Measurements from ENCODE around the gene F2RL3. TPM values are rescaled to one million over a fixed set of nuclear protein-coding genes. Genes with fewer than 3 reads are reported as not detected.
"Not testable (repeated sequence)": the region's sequence is repeated elsewhere in the genome, so short reads cannot be mapped to it uniquely, and the experiment has no call there.

The F2RL3 gene
- total RNA-seq, 1 donor from 2014 or later, result 2.6 TPM

DNA sequence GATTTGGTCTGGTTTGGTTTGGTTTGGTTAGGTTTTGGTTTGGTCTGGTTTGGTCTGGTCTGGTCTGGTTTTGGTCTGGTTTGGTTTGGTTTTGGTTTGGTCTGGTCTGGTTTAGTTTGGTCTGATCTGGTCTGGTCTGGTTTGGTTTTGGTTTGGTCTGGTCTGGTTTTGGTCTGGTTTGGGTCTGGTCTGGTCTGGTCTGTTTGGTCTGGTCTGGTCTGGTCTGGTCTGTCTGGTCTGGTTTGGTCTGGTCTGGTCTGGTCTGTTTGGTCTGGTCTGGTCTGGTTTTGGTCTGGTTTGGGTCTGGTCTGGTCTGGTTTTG is 13.9 kb upstream of the F2RL3 start:
- not testable (repeated sequence) for DNase-seq (ENCODE audit: low spot score)

DNA sequence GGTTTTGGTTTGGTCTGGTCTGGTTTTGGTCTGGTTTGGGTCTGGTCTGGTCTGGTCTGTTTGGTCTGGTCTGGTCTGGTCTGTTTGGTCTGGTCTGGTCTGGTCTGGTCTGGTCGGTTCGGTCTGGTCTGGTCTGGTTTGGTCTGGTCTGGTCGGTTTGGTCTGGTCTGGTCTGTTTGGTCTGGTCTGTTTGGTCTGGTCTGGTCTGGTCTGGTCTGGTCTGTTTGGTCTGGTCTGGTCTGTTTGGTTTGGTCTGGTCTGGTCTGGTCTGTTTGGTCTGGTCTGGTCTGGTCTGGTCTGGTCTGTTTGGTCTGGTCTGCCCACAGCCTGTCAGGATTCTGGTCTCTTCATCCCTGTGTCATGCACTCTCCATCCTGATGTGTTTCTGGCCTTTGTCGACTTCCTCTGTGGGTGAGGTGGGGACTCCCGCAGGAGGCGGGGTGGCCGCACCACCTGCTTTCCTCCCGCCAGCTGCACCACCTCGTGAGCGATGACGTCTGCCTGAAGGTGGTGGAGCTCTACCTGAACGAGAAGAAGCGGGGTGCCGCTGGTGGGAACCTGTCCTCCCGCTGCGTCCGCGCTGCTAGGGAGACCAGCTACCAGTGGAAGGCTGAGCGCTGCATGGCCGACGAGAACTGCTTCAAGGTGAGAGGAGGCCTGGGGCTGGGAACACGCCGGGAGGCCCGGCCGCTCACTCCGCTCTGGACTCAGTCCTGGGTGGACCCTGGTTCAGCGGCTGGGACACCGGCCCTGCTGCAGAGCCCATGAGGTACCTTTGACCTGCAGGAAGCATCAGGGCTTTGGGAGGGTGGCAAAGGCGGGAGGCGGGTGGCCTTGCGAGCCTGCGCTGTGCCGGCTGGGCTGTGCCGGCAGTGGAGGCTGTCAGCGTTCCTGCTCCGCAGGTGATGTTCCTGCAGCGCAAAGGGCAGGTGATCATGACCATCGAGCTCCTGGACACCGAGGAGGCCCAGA is 12.9 kb upstream of the F2RL3 start:
- no peak for DNase-seq (ENCODE audit: low spot score)

DNA sequence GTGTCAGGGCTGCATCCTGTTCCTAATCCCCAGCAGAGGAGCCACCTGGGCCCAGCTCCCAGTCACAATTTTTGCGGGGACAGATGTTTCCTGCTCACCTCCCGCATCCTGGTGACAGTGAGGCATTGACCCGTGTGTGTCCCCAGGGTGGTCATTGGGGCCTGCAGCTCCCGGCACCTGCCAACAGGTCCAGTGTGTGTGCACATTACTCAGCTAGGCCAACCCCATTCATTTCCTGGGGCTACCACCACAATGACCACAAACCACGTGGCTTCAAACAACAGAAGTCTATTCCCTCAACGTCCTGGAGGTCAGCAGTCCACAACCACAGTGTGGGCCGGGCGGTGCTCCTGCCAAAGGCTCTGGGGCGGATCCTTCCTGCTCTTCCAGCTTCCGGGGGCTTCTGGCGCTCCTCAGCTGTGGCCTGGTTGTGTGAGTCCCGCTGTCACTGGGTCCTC is 11.9 kb upstream of the F2RL3 start:
- no peak for DNase-seq (ENCODE audit: low spot score)

DNA sequence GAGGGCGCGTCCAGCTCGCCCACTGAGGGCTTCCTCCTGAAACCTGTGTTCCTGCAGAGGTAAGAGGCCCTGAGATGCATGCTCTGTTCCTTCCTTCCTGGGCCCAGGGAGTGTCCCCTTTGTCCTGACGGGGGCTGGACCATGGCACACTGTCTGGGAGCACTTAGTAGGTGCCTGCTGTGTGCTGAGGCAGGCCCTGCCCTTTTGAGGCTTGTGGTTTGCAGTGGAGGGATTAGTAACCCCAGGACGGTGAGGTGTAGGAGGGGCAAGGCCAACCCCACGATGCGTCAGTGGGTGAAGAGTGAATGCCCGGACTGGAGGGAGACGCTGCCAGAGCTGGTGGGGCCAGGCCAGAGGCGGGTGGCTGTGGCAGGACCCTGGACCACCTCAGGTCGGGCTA is 11.2 kb upstream of the F2RL3 start:
- DNase-seq (ENCODE audit: low spot score), result no peak

DNA sequence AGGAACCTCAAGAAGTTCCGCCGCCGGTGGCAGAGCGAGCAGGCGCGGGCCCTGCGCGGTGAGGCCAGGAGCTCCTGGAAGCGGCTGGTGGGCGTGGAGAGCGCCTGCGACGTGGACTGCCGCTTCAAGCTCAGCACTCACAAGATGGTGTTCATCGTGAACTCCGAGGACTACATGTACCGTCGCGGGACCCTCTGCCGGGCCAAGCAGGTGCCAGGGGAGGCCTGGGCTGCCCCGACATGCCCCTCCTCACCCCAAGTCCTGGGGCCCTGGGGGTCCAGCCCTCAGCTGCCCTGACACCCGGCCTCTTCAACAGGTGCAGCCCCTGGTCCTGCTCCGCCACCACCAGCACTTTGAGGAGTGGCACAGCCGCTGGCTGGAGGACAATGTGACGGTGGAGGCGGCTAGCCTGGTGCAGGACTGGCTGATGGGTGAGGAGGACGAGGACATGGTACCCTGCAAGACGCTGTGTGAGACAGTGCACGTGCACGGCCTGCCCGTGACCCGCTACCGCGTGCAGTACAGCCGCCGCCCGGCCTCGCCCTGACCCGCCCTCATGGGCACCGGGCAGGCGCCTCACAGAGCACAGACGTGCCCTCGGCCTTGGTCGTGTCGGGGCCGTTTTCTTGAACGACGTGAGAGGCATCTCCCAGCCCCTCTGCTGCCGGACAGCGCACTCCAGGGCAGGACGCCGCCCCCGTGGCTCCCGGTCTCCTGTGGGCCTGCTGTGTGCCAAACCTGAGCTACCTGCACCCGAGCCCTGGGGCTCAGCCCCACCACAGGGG is 10.4 kb upstream of the F2RL3 start:
- DNase-seq (ENCODE audit: low spot score), result no peak

DNA sequence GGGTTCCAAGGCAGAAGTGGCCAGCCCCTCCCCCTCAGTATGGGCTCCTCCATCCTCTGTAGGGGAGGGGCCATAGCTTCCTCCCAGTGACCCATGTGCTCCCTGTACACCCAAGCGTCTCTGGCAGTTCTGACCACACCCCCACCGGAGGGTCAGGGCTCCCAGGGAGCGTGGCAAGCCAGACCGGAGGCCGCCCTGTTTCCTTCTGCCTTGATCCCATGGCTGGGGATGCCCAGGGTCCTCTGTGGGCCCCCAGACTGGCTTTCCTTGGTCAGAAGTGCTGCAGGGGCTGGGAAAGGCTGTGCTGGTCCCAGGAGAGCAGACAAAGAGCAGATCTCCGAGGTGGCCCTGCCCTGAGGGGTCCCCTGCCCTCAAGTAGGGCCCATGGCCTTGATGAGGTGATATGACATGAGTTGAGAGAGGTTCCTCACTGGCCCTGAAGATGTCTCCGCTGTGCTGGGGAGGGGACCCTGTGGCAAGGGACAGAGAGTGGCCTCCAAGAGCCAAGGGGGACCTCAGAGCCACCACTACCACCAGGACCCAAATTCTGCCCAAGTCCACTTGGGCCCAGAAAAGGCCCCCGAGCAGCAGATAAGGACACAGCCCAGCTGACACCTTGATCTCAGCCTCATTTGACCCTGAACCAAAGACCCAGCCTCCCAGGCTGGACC is 7.8 kb upstream of the F2RL3 start:
- DNase-seq (ENCODE audit: low spot score), result no peak

DNA sequence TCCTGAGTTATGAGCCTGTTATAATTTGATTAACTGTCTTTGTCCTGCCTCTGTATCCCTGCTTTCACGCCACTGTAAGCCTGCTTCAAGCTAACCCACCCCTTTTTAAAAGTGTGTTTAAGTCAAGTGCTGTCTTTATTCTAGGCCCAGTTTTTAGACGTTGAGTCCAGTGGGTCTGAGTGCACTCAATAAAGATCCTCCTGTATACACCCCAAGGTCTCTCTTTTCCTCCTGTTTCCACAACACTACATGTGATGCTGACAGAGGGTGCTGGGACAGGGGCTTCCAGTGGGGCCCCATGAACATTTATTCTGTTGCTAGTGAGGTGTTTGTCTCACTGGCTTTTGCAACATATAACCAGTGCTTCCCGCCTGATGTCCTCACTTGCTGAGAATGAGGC is 6.7 kb upstream of the F2RL3 start:
- DNase-seq (ENCODE audit: low spot score), result no peak

DNA sequence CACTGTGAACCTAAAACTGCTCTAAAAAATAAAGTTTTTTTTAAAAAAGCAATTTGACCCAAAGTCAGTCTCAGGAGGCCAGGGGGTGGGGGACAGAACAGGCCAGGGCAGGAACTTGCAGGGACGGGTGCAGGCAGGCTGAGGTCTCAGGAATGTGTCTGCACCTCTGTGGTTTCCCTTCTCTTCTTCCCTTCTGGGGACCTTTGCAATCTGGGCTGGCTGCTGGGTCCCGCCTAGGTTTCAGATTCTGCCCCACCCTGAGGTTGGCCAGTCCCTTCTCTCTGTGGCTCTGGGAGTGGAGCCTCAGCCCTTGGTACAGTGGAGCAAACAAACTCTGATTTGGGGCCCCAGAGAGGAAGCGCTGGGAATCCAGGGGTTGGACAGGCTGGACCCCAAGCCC is 5.3 kb upstream of the F2RL3 start:
- no peak for DNase-seq (ENCODE audit: low spot score)

DNA sequence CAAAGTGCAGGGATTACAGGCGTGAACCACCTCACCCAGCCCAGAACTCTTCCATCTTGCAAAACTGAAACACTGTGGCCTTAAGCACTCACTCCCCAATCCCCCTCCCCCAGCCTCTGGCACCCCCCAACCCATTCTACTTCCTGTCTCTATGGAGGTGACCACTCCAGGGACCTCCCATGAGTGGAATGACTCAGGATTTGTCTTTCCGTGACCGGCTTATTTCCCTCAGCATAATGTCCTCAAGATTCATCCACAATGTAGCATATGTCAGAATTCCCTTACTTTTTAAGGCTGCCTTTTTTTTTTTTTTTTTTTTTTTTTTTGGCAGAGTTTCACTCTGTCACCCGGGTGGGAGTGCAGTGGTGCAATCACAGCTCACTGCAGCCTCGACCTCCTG is 3.6 kb upstream of the F2RL3 start:
- no peak for DNase-seq (ENCODE audit: low spot score)

DNA sequence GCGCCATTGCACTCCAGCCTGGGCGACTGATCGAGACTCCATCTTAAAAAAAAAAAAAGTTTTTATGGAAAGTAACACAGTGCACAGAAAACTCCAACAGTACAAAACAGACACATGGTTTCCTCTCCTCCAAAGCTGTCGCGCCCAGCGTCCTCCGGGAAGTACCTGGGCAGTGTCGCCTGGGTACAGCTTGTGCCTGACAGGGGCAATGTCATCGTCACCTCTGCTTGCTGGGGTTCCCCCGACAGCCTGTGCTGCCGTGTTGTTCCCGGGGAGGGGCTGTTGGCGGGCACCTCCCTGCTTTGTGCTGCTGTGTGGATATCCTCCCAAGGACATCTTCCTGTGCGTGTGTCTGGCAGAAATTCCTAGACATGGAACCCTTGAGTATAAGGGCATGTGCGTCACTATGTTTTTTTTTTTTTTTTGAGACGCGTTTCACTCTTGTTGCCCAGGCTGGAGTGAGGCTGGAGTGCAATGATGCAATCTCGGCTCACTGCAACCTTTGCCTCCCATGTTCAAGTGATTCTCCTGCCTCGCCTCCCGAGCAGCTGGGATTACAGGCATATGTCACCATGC is 2.4 kb upstream of the F2RL3 start:
- DNase-seq (ENCODE audit: low spot score), result no peak

DNA sequence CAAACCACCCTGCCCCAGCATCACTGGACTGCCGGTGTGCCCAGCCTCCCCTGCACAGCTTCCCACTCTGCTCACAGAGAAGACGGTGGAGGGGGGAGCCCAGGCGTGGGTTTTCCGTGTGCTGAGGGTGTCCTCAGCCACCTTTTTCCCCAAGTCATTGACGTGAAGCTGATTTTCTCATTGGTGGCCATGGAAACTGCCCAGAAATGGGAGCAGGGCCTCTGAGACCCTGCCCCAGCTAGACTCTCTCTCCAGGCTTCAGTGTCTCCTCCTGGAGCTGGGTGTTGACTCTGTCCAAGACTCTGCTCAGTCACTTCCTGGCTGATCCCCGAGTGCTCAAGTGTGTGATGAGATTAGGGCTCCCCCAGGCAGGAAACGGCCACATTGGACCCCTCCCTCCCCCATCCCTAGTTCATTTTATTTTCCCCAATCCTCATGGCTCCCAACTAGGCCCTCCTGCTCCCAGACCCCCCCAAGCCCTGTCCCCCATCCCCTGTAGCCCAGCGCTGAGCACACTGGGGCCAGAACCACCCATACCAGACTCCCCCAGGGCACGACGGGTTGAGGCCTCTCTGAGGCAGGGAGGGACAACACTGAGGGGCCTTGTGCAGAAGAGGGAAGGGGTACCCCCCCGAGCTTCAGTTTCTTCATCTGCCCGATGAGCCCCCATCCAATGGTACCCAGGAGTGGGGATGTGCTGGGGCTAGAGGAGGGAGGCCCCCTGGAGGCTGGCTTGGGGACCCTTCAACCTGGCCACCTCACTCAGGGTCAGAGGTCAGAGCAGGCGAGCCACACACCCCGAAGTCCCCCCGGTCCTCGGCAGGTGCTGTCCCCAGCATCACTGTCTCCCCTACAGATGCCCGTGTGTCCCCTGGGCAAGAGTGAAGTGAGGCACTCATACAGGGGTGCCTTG is 1.2 kb upstream of the F2RL3 start:
- DNase-seq (ENCODE audit: low spot score), result no peak

DNA sequence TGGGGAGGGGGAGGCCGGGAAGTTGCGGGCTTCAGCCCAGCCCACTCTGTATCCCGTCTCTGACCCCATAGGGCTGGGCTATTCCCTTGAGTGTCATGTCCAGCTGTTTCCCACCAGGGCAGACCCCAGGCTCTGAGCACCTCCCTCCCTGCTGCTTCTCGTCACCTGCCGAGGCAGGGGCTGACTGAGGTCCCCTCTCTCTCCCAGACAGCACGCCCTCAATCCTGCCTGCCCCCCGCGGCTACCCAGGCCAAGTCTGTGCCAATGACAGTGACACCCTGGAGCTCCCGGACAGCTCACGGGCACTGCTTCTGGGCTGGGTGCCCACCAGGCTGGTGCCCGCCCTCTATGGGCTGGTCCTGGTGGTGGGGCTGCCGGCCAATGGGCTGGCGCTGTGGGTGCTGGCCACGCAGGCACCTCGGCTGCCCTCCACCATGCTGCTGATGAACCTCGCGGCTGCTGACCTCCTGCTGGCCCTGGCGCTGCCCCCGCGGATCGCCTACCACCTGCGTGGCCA is 625 bp downstream of the F2RL3 start:
- no peak for DNase-seq (ENCODE audit: low spot score)

DNA sequence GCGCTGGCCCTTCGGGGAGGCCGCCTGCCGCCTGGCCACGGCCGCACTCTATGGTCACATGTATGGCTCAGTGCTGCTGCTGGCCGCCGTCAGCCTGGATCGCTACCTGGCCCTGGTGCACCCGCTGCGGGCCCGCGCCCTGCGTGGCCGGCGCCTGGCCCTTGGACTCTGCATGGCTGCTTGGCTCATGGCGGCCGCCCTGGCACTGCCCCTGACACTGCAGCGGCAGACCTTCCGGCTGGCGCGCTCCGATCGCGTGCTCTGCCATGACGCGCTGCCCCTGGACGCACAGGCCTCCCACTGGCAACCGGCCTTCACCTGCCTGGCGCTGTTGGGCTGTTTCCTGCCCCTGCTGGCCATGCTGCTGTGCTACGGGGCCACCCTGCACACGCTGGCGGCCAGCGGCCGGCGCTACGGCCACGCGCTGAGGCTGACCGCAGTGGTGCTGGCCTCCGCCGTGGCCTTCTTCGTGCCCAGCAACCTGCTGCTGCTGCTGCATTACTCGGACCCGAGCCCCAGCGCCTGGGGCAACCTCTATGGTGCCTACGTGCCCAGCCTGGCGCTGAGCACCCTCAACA is 1.2 kb downstream of the F2RL3 start:
- no peak for DNase-seq (ENCODE audit: low spot score)

DNA sequence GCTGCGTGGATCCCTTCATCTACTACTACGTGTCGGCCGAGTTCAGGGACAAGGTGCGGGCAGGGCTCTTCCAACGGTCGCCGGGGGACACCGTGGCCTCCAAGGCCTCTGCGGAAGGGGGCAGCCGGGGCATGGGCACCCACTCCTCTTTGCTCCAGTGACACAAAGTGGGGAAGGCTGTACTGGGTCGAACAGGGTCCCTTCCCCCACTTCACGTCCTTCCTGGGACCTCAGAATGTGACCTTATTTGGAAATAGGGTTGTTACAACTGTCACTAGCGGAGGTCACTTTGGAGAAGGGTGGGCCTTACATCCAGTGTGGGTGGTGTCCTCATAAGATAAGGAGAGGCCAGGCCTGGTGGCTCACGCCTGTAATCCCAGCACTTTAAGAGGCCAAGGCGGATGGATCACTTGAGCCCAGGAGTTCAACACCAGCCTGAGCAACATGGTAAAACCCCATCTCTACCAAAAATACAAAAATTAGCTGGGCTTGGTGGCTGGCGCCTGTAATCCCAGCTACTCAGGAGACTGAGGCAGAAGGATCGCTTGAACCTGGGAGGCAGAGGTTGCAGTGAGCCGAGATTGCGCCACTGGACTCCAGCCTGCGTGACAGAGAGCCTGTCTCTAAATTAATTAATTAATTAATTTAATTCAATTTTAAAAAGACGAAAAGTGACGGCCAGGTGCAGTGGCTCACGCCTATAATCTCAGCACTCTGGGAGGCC is 1.8 kb downstream of the F2RL3 start:
- no peak for DNase-seq (ENCODE audit: low spot score)

DNA sequence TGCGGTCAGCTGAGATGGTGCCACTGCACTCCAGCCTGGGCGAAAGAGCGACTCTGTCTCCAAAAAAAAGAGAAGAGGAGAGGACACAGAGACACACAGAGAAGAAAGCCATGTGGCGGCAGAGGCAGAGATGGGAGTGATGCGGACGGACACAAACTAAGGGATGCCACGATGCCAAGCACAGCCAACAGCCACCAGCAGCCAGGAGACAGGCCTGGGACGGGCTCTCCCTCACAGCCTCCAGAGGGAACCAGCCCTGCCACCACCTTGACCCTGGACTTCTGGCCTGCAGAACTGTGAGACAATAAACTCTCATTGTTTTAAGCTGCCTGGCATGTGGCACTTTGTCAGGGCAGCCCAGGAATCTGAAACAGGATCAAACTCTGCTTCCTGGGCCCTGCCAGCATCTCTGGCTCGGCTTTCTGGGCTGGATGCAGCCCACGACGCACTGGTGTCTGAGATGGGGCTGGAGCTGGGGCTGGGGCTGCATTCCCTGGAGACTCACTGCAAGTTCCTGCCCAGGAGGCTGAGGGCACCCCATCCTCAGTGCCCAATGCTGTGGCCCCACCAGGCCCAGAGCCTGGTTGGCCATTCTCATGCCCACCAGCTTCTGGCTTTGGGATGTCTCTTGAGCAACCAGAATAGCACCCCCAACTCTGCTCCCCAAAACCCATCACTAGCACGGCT is 3.0 kb downstream of the F2RL3 start:
- no peak for DNase-seq (ENCODE audit: low spot score)

DNA sequence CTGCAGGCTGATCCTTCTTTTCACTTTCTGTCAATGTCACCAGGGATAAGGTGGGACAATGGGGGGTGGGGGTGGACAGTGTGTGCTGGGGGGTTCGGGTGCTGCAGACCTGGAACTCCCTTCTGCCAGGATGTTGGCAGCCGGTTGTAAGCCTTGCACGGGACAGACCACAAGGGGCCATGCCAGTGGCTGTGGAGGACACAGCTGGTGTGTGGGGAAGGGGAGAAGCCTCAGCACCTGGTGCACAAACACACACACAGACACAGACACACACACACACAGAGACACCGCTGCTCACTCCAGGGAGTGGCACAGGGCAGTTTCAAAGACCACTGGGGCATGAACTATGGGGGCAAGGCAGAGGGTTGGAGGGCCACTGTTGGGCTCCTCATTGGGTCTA is 3.6 kb downstream of the F2RL3 start:
- DNase-seq (ENCODE audit: low spot score), result no peak

DNA sequence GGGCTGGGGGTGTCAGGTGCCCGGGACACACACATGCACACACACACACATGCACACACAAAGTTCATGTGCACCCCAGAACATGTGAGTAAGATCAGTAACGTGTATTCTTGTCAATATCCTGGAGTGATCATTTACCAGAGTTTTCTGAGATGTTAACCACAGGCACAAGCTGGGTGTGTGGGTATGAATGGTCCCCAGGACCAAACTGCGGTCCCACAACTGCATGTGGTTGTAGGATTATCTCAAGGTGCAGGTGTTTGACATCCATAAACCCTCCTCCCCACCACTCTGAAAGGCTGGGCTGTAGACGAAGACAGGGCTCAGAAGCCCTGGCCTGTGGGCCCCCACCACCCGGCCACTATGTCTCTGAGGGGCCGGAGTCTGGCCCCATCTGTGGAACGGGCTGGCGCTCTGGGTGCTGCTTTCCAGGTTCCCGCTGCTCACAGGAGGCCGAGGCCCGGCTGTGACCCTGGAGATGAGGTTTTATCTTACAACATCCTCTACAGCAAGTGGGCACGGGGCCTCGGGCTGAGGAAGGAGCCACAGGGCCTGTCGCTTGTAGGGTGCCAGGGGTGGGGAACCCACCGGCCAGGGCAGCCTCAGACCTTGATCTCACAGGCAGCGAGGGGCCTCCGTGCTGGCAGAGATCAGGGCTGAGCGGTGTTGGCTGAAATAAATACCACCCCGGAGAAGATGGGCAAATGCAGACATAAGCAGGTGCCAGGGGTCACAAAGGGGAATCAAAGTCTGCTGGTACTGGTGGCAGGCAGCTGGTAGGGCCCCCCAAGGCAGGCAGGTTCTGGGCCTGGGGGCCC is 4.3 kb downstream of the F2RL3 start:
- no peak for DNase-seq (ENCODE audit: low spot score)

DNA sequence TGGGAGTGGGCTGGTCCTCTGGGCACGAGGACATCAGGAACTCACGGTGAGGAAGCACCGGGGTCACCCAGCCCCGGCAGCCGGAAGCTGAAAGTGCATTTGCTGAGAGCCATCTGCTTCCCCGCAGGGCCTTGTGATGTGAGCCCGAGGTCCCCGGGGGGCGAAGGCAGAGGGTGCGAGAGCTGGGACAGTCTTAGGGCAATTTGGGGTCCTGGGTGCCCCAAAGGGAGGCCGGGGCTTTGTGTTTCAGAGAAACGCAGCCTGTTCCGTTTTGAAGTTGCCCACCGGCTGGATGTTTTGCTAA is 4.8 kb downstream of the F2RL3 start:
- DNase-seq (ENCODE audit: low spot score), result no peak
